K562 (cell line): ENCODE measurements around the gene DEPP1. TPM values are rescaled to one million over a fixed set of nuclear protein-coding genes. Genes with fewer than 3 reads are reported as not detected.
A peak's percentile ranks its signal among the peaks of the same experiment; 100 is the strongest.

ENCODE experiments used
- GTF2A2 ChIP-seq: IDR thresholded peaks from 2 replicates; pipeline ENCODE4 v1.6.1; 2016; ENCODE audit warnings: mild to moderate bottlenecking, missing genetic modification characterization, missing compliant biosample characterization
- JUN ChIP-seq, 2 experiments: sonication (generic) in 1 of 2; formaldehyde crosslinking in 1 of 2; IDR thresholded peaks; 2 replicates each; pipeline versions ENCODE4 v1.6.1 to v1.8.0; 2012 to 2022; ENCODE audit warnings: borderline replicate concordance in 2 of 2, mild to moderate bottlenecking in 2 of 2, improper control_type of control experiment in 1 of 2, low read depth in 1 of 2, low read length in 1 of 2, missing genetic modification reagents in 1 of 2
- NCOA4 ChIP-seq: fragments of 450-650 bp; IDR thresholded peaks from 2 replicates; pipeline ENCODE4 v1.6.1; 2018; ENCODE audit warnings: mild to moderate bottlenecking; ENCODE audit not compliant: partially characterized antibody
- NR2F6 ChIP-seq: fragments of 450-650 bp; formaldehyde crosslinking; IDR thresholded peaks from 2 replicates; pipeline ENCODE4 v1.4.0; 2020; ENCODE audit warnings: mild to moderate bottlenecking
- POLR2A ChIP-seq: fragments of 450-650 bp; conservative IDR thresholded peaks from 2 replicates; pipeline ENCODE4 v1.6.1; 2016
- POLR2B ChIP-seq: fragments of 450-650 bp; IDR thresholded peaks from 2 replicates; pipeline ENCODE4 v1.6.1; 2018; ENCODE audit warnings: low read depth; ENCODE audit not compliant: partially characterized antibody
- POLR3A ChIP-seq: IDR thresholded peaks from 2 replicates; pipeline ENCODE4 v1.6.1; 2011; ENCODE audit warnings: borderline replicate concordance, mild to moderate bottlenecking, moderate library complexity; ENCODE audit not compliant: insufficient read length, insufficient read depth; ENCODE audit errors: extremely low read depth
- POU5F1 ChIP-seq: fragments of 150-350 bp; IDR thresholded peaks from 2 replicates; pipeline ENCODE4 v1.6.1; 2014; ENCODE audit warnings: borderline replicate concordance, low read length, low read depth, mild to moderate bottlenecking; ENCODE audit not compliant: partially characterized antibody
- PRMT5 ChIP-seq: sonication (generic); formaldehyde crosslinking; IDR thresholded peaks from 2 replicates; pipeline ENCODE4 v1.5.0; 2020; ENCODE audit warnings: missing genetic modification reagents
- SAFB2 ChIP-seq: fragments of 200-400 bp; formaldehyde crosslinking; IDR thresholded peaks from 2 replicates; pipeline ENCODE4 v1.6.1; 2018; ENCODE audit warnings: borderline replicate concordance, low read length, low read depth, moderate library complexity; ENCODE audit not compliant: severe bottlenecking
- SREBF1 ChIP-seq: fragments of 150-350 bp; IDR thresholded peaks from 2 replicates; pipeline ENCODE4 v1.6.1; 2014; ENCODE audit warnings: antibody characterized with exemption, low read depth, low read length, borderline replicate concordance
- TBP ChIP-seq: optimal IDR thresholded peaks from 2 replicates; pipeline ENCODE3; 2011; ENCODE audit warnings: low read depth, low read length, improper control_type of control experiment
- TSC22D4 ChIP-seq: fragments of 450-650 bp; IDR thresholded peaks from 2 replicates; pipeline ENCODE4 v1.6.1; 2016; ENCODE audit warnings: missing genetic modification characterization, missing biosample characterization, control low read depth
- ZBTB1 ChIP-seq: sonication (generic); formaldehyde crosslinking; IDR thresholded peaks from 2 replicates; pipeline ENCODE4 v1.8.1; 2023; ENCODE audit warnings: missing genetic modification reagents, low read depth, mild to moderate bottlenecking, borderline replicate concordance
- ZNF696 ChIP-seq: fragments of 250-450 bp; sonication (Bioruptor Pico); conservative IDR thresholded peaks from 2 replicates; pipeline ENCODE4 v1.4.0; 2020; ENCODE audit warnings: mild to moderate bottlenecking, moderate library complexity
- polyA plus RNA-seq, 8 experiments: library from polyadenylated mRNA; depleted of rRNA in 4 of 8; stranded (reverse) in 5 of 8; unstranded in 3 of 8; fragments of >200 nt; fragmentation: Nextera tagmentation in 2 of 8; fragmentation: Illumina TruSeq in 1 of 8; extraction: Ambion mirVana in 2 of 8; extraction: Trizol in 1 of 8; gene quantifications; 2 replicates each; pipeline versions ENCODE4 v1.2.1 to v1.2.3, GENCODE V29; 2011 to 2014; ENCODE audit warnings: inconsistent platforms in 1 of 8, missing spikeins in 1 of 8
- total RNA-seq, 7 experiments: library from RNA; depleted of rRNA in 6 of 7; stranded (reverse); fragments of >200 nt in 6 of 7; fragmentation: Illumina TruSeq in 2 of 7; extraction: Trizol in 2 of 7; gene quantifications; 2 replicates each; pipeline versions ENCODE4 v1.2.1 to v1.2.3, GENCODE V29; 2011 to 2021; ENCODE audit warnings: low replicate concordance in 1 of 7
- TF ChIP-seq, protein P1 (sequence below), 3 experiments: IDR thresholded peaks in 2 of 3; conservative IDR thresholded peaks in 1 of 3; 2 replicates each; pipeline ENCODE4 v1.5.1; 2011 to 2012; ENCODE audit warnings: low read length in 3 of 3, mild to moderate bottlenecking in 3 of 3, control low read depth in 2 of 3, improper control_type of control experiment in 1 of 3, inconsistent platforms in 1 of 3, low read depth in 1 of 3, mixed read lengths in 1 of 3, moderate library complexity in 1 of 3; ENCODE audit not compliant: insufficient read depth in 2 of 3
- TF ChIP-seq, protein P2 (sequence below): sonication (generic); formaldehyde crosslinking; IDR thresholded peaks from 2 replicates; pipeline ENCODE4 v1.9.0; 2022; ENCODE audit warnings: mild to moderate bottlenecking, missing genetic modification reagents

Gene DEPP1
- total and polyA plus RNA-seq, 9 of the 15 experiments (the other 6 are each of a cell fraction or from before 2014, with no cell fraction given): 0.04 to 0.54 (median 0.20) TPM; not detected in 1

DNA sequence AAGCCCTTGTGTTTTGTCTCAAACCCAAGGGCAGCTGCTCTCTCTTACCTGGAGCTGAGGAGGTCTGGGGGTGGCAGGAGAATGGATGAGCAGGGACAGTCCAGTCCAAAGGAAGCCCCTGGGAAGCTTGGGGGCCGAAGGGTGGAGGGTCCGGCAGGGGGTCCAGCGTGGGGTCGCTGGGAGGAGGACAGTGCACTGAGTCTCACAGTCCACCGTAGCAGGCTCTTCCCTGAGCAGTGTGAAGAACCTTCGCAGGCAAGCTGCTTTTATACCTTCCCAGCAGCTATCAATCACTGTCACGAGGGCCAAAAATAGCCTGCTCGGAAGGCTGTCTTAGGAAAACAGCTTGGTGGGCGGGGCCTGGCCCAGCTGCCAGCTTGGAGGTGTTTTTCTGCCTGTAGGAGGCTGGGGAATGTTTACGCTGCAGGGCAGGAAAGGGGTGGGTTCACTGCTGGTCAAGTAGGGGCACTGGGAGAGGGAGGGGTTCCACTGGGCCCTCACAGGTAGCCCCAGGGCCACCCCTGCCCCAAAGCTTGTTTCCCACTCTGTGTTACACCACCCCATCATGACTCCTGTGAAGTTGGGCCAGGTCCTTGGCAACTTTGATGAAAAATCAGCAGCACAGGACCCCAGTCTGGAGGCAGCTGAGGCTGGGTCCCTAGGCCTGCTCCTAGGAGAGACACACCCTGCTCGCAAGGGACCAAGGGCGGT is at the start of gene DEPP1 (continued):
- peak; percentile 96 for TF ChIP-seq TBP
- TF ChIP-seq JUN (IDR thresholded peaks at IDR 0.05; ENCODE audit: borderline replicate concordance, low read depth, low read length): no peak
- no peak for TF ChIP-seq JUN (CRISPR knock-in tag; IDR thresholded peaks at IDR 0.05; ENCODE audit: borderline replicate concordance)
- TF ChIP-seq, protein P1, sequence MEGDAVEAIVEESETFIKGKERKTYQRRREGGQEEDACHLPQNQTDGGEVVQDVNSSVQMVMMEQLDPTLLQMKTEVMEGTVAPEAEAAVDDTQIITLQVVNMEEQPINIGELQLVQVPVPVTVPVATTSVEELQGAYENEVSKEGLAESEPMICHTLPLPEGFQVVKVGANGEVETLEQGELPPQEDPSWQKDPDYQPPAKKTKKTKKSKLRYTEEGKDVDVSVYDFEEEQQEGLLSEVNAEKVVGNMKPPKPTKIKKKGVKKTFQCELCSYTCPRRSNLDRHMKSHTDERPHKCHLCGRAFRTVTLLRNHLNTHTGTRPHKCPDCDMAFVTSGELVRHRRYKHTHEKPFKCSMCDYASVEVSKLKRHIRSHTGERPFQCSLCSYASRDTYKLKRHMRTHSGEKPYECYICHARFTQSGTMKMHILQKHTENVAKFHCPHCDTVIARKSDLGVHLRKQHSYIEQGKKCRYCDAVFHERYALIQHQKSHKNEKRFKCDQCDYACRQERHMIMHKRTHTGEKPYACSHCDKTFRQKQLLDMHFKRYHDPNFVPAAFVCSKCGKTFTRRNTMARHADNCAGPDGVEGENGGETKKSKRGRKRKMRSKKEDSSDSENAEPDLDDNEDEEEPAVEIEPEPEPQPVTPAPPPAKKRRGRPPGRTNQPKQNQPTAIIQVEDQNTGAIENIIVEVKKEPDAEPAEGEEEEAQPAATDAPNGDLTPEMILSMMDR (IDR thresholded peaks at IDR 0.05 in 2 of 3, conservative IDR thresholded peaks at IDR 0.05 in 1 of 3; ENCODE audit: insufficient read depth in 2 of 3, low read depth in 1 of 3, low read length in 3 of 3): peak in 1 of 3 experiments; percentile 39; a peak in 2 of 6 replicates
- TF ChIP-seq SAFB2: no peak
- peak; percentile 88; the same call in 1 of the 2 replicates for TF ChIP-seq GTF2A2 (tag)
- TF ChIP-seq POLR3A: no peak
- TF ChIP-seq POU5F1: no peak
- no peak for TF ChIP-seq ZNF696 (CRISPR knock-in tag)
- TF ChIP-seq POLR2B: peak; percentile 73
- TF ChIP-seq, protein P2, sequence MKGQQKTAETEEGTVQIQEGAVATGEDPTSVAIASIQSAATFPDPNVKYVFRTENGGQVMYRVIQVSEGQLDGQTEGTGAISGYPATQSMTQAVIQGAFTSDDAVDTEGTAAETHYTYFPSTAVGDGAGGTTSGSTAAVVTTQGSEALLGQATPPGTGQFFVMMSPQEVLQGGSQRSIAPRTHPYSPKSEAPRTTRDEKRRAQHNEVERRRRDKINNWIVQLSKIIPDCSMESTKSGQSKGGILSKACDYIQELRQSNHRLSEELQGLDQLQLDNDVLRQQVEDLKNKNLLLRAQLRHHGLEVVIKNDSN (CRISPR knock-in tag): no peak
- no peak for TF ChIP-seq TSC22D4 (tag)
- no peak for TF ChIP-seq NCOA4
- no peak for TF ChIP-seq SREBF1
- TF ChIP-seq PRMT5 (CRISPR knock-in tag): 0 out of 2 replicates have a peak, but pooled peaks have one; percentile 35
- peak; percentile 68 for TF ChIP-seq POLR2A
- no peak for TF ChIP-seq ZBTB1 (CRISPR knock-in tag)
- no peak for TF ChIP-seq NR2F6 (CRISPR knock-in tag)
